ENCODE measurements around the gene PCNX2. TPM values are rescaled to one million over a fixed set of nuclear protein-coding genes. Genes with fewer than 3 reads are reported as not detected.

PCNX2 gene
- total RNA-seq, 1 experiment from 2014 or later, result 63.4 TPM

DNA sequence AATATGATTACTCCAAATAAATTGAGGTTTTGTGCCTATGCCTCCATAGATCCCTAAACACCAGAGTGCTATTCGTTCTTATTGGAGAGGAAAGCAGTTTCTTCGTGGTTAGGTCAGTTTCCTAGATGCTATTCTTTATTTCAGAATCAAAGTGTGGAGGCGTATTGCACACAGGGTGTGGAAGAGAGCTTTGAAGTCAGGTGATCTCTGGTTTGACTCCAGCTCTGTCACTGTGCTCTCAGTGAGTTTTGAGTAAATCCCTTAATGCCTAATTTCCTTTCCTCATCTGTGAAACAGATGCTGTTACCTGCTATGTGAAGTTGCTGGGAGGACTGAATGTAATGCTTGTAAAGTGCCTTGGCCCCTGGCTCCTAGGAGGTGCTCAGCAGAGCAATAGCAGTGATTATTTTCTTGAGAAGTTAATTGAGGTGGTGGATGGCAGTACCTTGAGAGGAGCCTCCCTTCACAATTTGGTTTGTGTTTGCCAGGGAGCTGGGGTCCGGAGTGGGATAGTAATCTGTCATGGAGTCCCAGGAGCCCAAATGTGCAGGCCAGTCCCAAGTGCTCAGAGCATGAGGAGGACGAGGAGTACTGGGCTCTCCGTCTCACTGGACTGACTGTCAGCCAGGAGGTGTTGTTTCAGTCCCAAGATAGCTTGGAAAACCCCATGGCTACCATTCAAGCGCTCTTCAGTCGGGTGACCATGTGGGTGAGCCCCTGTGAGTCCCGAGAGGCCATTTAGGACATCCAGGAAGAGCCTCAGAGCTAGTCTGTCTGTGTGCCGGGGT lies 330.2 kb downstream of the PCNX2 start:
- CTCF ChIA-PET, result no interaction called here
- no peak overlapping the region for H3K4me3 Mint-ChIP-seq (ENCODE audit: low read depth, unreplicated experiment)
- no peaks in the 10 kb centered on the region for H3K4me1 Mint-ChIP-seq (ENCODE audit: low read depth, unreplicated experiment)
- no peaks in the 10 kb centered on the region for H3K36me3 Mint-ChIP-seq (ENCODE audit: insufficient read depth, unreplicated experiment)
- H3K9me3 Mint-ChIP-seq (ENCODE audit: low read depth, unreplicated experiment), result no peaks in the 10 kb centered on the region
- intact Hi-C loops (cut with micrococcal nuclease; ENCODE audit: unreplicated experiment), result no loop called here
- no TSS peak for BruUV-seq (replicated peaks)
- TF ChIP-seq CTCF (IDR thresholded peaks at IDR 0.05; ENCODE audit: unreplicated experiment), result no peak
- H3K27me3 Mint-ChIP-seq (ENCODE audit: unreplicated experiment), result no peaks in the 10 kb centered on the region
- no peak overlapping the region for H3K27ac Mint-ChIP-seq (ENCODE audit: unreplicated experiment)
- no peak for DNase-seq

GRCh38 chr1:232964601-232965000 lies 330.9 kb downstream of the PCNX2 start:
- BruUV-seq (replicated peaks), result no TSS peak
- no peaks in the 10 kb centered on the region for H3K9me3 Mint-ChIP-seq (ENCODE audit: low read depth, unreplicated experiment)
- CTCF ChIA-PET, result no interaction called here
- no peaks in the 10 kb centered on the region for H3K27me3 Mint-ChIP-seq (ENCODE audit: unreplicated experiment)
- no peak overlapping the region for H3K27ac Mint-ChIP-seq (ENCODE audit: unreplicated experiment)
- no peaks in the 10 kb centered on the region for H3K4me1 Mint-ChIP-seq (ENCODE audit: low read depth, unreplicated experiment)
- no peak overlapping the region for H3K4me3 Mint-ChIP-seq (ENCODE audit: low read depth, unreplicated experiment)
- no peak for DNase-seq
- no peak for TF ChIP-seq CTCF (IDR thresholded peaks at IDR 0.05; ENCODE audit: unreplicated experiment)
- H3K36me3 Mint-ChIP-seq (ENCODE audit: insufficient read depth, unreplicated experiment), result peaks cover under 1% of the 10 kb centered on the region
- intact Hi-C loops (cut with micrococcal nuclease; ENCODE audit: unreplicated experiment), result no loop called here

- TF ChIP-seq CTCF (IDR thresholded peaks at IDR 0.05; ENCODE audit: unreplicated experiment), result no peak
- no peak overlapping the region for H3K4me3 Mint-ChIP-seq (ENCODE audit: low read depth, unreplicated experiment)
- no TSS peak for BruUV-seq (replicated peaks)
- no peaks in the 10 kb centered on the region for H3K27me3 Mint-ChIP-seq (ENCODE audit: unreplicated experiment)
- peaks cover 8% of the 10 kb centered on the region for H3K36me3 Mint-ChIP-seq (ENCODE audit: insufficient read depth, unreplicated experiment)
- intact Hi-C loops (cut with micrococcal nuclease; ENCODE audit: unreplicated experiment), result no loop called here
- no peak for DNase-seq
- CTCF ChIA-PET, result no interaction called here
- H3K4me1 Mint-ChIP-seq (ENCODE audit: low read depth, unreplicated experiment), result no peaks in the 10 kb centered on the region
- no peak overlapping the region for H3K27ac Mint-ChIP-seq (ENCODE audit: unreplicated experiment)
- H3K9me3 Mint-ChIP-seq (ENCODE audit: low read depth, unreplicated experiment), result peaks cover 6% of the 10 kb centered on the region
These were observed 332.5 kb downstream of the PCNX2 start for GRCh38 chr1:232962761-232963745.

GRCh38 chr1:232958067-232958466 lies 337.5 kb downstream of the PCNX2 start:
- intact Hi-C loops (cut with micrococcal nuclease; ENCODE audit: unreplicated experiment), result no loop called here
- Mint-ChIP-seq H3K4me1 (ENCODE audit: low read depth, unreplicated experiment) (peaks cover 4% of the 10 kb centered on the region), H3K4me3 (ENCODE audit: low read depth, unreplicated experiment) (no peak overlapping the region), H3K9me3 (ENCODE audit: low read depth, unreplicated experiment) (peaks cover 9% of the 10 kb centered on the region), H3K27ac (ENCODE audit: unreplicated experiment) (no peak overlapping the region), H3K36me3 (ENCODE audit: insufficient read depth, unreplicated experiment) (peaks cover 14% of the 10 kb centered on the region), H3K27me3 (ENCODE audit: unreplicated experiment) (no peaks in the 10 kb centered on the region)
- TF ChIP-seq CTCF (IDR thresholded peaks at IDR 0.05; ENCODE audit: unreplicated experiment), result no peak
- no TSS peak for BruUV-seq (replicated peaks)
- no peak for DNase-seq
- CTCF ChIA-PET, result no interaction called here

All from Calu3 (cell line).